Ureter (tissue), 1 donor: ENCODE data around the gene COL24A1. TPM values are rescaled to one million over a fixed set of nuclear protein-coding genes. Genes with fewer than 3 reads are reported as not detected.
A peak's percentile ranks its signal among the peaks of the same experiment; 100 is the strongest.
"Not testable (repeated sequence)": the region's sequence is repeated elsewhere in the genome, so short reads cannot be mapped to it uniquely, and the experiment has no call there.

Experiments used
- DNase-seq: peaks from one replicate; pipeline ENCODE4 v3.0.0-alpha.2; 2020; ENCODE audit warnings: low spot score
- total RNA-seq: library from RNA; stranded (reverse); gene quantifications from one replicate; pipeline ENCODE4 v1.2.4, GENCODE V29; 2023
- donor health status: DM: yes; HTN: yes; CAD: no.

COL24A1 gene
- total RNA-seq, 1 donor from 2014 or later, result 5.8 TPM

DNA sequence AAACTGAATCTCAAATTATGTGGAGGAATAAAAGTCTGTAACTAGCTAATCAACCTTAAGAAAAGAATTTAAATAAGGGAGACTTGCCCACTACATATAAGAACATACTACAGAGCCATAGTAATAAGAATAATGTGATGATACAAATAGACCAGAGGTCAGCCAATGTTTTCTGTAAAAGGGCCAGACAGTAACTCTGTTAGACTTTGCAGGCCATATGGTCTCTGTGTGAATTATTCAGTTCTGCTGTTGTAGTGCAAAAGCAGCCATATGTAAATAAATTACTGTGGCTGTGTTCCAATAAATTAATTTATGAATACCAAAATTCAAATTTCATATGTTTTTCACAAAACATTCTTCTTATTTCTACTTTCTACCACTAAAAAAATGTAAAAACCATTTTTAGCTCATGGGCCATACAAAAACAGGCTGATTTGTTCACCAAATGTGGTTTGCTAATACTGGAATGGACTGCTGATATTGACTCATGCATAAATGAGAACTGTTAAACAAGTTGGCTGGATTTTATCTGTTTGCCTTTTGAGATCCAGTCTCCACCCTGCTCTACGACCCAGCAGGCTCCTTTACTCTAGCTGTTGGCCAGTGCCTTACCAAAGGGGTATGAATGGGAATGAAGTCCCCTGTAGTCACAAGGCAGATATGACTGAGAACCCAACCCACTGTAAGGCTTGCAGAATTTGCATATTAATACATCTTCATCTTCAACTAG is 350.2 kb downstream of the COL24A1 start:
- DNase-seq, result no peak

DNA sequence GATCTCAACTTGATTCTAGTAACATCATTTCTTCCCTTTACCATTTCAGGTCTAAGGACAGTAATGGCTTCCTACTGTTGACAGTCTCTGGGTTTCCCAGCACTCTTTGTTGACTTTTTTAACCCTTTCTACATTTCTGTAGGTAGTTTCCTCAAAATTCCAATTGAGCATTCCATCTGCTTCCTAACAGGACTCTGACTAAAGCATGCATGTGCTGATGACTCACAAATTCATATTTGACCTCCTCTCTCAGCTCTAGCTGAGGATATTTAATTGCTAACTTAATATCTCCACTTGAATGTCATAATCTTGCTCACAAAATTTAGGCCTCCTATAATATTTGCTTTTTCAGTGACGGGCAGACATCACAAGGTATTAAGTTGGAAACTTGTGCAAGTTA is 355.1 kb downstream of the COL24A1 start:
- no peak for DNase-seq

DNA sequence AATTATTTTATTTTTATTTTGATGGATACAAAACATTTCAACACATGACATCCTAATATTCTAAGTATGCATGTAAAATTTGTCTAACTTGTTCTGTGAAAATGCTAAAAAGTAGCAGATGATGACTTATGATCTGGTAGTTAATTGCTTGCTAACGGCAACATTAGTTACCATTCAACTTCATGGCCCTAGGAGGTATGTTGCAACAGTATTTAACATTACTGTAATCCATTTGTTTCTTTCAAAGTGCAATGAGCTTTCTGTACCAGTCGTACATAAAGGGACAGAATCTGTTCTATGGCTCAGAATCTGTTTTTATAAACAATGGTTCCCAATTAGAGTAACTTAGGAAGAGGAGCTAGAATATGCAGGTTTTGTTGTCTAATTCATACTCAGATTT is 356.8 kb downstream of the COL24A1 start:
- DNase-seq, result no peak

DNA sequence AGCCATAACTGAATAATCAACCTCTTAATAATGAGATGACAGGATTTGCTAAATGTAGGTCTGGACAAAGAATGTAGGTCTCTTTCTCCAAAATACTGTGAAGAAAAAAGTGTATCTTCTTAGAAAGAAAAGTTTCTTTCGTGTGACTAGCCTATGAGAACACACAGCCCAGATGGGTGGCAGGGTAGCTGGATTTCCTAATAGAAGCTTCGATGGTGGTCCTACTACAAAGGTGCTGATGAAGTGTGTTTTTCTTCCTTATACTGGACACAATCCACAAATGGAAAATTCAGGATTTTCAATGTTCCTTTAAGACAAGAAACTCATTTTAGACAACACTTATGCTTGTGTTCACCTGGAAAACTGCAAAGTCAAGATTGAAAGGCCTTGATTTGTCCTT is 358.2 kb downstream of the COL24A1 start:
- no peak for DNase-seq

DNA sequence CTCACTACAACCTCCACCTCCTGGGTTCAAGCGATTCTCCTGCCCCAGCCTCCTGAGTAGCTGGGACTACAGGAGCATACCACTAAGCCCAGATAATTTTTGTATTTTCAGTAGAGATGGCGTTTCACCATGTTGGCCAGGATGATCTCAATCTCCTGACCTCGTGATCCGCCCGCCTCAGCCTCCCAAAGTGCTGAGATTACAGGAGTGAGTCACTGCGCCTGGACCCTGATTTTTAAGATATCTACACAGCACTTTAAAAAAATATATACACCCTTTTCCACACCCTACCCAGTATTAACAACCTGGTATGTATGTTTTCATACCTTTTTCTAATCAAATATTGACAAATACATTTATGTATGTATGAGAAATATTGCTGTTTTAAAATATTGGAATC is 379.6 kb downstream of the COL24A1 start:
- DNase-seq, result not testable (repeated sequence)

DNA sequence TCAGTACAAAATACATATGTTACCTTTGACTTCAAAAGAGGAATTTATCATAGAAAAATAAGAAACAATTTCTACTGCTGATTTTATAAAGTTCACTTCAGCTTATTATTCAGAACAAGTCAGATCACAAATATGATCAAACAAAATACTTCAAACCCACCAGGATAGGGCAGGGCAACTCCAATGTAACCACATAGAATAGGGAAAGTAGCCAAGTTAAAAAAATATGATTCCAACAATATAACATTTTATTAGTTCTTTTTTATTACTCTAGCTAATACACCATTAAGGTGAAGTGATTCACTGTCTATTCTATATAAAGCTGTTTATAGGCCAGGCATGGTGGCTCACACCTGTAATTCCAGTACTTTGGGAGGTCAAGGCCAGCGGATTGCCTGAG is 393.8 kb downstream of the COL24A1 start:
- no peak for DNase-seq

DNA sequence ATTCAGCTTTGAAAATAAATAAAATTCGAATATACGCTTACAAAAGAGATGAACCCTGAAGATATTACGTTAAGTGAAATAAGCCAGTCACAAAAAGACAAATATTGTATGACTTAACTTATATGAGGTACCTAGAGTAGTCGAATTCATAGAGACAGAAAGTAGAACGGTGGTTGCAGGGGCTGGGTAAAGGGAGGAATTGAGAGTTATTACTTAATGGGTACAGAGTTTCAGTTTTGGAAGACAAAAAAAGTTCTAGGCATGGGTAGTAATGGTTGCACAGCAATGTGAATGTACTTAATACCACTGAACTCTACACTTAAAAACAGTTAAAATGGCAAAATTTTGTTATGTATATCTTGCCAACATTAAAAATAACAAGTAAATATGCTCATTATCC is 399.7 kb downstream of the COL24A1 start:
- DNase-seq, result no peak

DNA sequence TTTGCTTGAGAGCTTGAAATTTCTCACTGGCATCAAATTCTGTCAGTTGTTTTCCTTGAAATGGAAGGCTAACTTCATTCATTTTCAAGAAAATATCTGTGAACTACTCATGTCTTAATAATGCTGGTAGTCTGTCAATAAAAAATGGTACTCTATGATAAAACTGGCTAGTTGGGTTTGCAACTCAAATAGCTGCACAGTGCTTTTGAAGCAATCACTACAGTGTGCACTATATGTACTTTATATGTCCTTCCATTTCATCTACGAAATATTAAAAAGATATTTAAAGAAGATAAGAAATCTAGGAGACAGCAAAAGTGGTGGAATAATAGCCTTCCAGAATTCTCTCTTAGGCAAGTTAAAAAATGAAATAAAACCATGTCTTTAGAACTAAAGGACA is 408.5 kb downstream of the COL24A1 start:
- DNase-seq, result no peak

DNA sequence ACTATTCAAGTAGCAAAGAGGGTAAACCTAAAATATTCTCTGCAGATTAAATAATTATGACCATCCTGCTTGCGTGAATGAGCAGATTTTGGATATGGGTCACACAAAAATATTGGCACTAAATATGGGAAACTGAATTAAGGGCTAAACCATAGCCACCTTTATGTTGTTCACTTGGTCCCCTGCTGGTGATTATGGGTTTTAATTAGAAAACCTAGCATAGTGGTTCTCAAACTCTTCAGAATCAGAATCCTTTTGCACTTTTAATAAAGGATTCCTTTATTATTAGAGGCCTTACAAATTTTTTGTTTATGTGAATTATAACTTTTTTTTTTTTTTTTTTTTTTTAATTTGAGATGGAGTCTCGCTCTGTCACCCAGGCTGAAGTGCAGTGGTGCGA is 409.8 kb downstream of the COL24A1 start:
- DNase-seq, result no peak

DNA sequence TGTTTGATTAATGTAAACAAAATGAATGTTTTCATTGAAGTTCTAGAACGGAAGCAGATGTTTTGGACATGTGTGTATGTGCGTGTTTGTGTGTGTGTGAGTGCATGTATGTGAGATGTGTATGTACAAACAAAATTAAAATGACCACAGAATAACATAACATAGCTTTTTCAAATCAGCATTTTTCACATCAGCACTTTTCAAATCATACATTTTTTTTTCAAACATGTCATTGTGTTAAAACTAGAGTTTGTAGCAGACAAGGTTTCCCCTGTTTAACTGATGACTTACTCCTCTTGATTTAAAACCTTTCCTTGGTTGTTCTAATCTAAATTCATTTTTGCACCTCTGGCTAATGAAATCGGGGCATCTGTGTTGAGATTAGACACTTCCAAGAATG is 412.8 kb downstream of the COL24A1 start:
- no peak for DNase-seq

DNA sequence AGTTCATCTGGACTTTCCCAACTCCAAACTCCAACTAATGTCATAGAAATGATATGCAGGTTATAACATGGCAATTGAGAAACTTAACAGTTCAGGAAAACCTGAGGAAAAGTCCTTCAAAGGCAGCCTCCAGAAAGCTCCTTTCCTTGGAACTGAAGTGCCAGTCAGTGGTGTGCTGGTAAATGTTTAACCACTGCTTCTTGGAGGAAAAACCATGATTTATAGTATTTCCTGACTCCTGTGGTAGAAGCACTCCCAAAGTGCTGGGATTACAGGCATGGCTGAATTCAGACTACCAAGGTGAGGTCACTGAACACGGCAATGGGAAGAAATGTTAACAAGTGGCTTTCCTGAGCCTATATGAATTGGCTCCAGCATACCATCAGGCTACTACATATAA is 421.6 kb downstream of the COL24A1 start:
- no peak for DNase-seq

DNA sequence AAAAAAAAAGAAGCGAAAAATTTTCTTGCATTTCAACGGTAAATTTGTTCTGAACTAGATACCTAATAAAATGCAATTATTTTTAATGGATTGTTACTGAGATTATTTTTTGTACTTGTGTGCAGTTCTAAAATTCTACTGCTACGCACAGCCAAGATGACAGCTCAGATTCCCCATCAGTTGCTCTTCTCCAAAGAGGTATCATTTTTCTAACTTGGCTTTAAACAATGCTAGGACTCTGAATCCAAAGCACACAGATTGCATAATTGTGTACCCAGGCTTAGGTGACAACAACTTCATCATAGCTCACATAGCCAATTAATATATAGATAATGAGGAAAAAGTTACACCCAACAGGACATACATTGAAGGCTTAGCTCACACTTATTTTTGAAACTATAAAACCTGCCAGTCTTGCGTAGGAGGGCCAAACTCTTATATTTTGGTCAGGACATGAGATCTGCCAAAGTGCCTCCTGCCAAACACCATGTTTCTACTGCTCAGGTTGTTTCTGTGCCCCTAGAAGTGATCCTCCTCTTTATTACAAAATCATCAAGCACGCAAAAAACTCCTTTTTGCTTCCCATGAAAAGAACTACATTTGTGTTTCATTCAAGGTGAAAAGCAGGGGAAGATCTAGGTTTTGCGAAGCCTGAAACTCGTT is 437.8 kb downstream of the COL24A1 start:
- DNase-seq, result no peak

DNA sequence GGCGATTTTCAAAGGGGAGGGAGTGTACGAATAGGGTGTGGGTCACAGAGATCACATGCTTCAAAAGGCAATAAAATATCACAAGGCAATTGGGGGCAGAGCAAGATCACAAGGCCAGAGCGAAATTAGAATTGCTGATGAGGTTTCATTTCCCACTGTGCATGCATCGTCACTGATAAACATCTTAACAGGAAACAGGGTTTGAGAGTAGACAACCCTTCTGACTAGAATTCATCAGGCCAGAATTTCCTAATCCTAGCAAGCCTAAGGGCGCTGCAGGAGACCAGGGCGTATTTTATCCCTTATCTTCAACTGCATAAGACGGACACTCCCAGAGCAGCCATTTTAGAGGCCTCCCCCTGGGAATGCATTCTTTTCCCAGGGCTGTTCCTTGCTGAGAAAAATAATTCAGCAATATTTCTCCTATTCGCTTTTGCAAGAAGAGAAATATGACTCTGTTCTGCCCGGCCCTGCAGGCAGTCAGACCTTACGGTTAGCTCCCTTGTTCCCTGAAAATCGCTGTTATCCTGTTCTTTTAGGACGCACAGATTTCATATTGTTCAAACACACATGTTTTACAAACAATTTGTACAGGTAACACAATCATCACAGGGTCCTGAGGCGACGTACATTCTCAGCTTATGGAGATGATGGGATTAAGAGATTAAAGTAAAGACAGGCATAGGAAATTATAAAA is 442.0 kb downstream of the COL24A1 start:
- not testable (repeated sequence) for DNase-seq

DNA sequence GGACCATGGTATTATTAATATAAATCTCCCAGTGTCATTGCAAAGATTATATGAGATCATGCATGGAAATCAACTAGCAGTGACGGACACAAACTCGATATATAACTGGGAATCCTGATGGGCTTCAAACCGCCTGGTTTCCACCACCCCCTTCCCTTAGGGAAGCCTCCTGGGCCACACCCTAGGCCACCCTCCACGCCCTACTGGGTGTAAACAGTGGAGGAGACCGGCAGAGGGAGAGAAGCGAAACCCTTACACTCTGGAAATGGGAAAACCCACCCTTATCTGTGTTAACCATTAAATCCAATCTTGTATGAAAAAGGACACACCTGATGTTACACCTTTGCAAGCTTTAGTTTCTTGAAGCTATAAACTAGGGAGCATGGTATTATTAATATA is 447.7 kb downstream of the COL24A1 start:
- no peak for DNase-seq

DNA sequence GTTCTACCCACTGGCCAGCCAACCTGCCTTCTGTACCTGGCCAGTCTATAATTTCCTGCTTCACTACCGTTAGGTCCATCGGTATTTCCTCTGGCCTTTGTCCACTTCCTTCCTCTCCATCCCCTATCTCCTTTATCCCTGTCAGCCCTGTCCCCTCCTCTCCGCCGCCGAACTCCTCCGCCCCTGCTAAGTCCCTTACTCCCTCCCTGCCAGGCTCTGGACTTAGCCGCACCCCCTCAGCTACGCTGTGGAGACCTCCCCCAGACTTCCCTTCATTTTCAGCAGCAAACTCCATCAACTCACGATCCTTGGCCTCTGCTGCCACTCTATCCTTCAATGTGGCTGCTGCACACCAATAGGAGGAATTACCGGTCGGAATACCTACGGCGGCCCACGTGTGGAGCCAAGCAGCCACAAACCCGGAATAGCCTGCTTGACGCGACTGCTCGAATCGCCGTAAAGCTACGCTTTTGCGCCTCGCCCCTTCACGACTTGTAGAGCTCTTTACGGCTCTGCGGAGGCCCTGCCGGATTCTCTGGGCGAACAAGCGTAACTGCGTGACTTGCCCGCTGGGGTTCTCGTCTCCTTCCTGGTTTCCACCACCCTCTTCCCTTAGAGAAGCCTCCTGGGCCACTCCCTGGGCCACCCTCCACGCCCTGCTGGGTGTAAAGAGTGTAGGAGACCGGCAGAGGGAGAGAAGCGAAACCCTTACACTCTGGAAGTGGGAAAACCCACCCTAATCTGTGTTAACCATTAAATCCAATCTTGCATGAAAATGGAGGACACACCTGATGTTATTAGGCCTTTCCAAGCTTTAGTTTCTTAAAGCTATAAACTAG is 448.4 kb downstream of the COL24A1 start, which contains the start of gene ZNHIT6:
ZNHIT6 (minus strand) TSS at position 444 of the 839 bp plus-strand sequence; CDS start at position 295, 149 bp downstream.
- DNase-seq, result peak; percentile 94

DNA sequence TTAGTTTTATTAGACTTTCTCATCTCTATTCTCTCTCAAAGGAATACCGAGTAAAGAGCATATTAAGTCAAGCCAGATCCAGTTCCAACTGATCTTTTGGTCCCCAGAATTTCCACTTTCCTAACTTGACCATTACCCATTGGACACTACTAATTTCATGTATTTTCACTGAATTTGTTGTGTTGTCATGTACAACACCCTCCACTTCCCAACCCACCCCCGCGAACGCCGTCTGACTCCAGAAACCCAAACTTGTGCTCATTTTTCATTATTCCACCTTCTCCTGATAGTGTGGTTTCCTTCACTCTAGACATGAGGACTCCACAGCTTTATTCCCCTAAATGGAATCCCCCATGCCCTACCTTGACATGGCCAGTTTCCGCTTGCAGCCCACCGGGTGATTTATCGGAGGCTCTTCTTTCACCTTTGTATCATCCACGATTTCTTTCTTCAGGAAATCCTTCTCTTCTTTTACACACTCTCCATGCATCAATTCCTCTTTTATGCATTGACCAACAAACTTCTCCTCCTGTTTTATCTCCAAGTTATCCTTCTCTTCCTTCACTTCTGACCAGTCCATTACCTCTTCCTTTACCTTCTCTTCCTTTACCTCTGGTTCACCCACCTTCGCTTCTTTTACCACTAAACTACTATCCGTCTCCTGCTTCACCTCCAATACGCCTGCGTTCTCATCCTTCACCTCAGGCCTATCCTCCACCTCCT is 449.1 kb downstream of the COL24A1 start:
- DNase-seq, result no peak

DNA sequence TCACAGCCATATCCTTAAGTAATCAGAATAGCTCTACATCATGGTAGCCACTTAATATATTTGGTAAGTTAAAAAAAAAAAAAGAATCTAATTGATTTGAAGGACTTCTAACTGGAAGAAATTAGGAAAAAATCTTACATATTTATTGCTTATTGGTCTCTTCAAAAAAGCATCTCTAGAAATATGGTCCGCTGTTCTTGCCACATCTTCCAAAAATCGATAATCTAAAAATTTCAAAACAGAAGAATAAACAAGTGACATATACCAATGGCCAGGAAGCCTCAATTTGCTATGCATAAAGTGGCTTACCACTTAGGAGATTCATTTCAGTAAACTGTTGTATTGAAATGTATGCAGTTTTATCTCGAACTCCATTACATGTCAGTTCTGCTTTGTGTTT is 450.6 kb downstream of the COL24A1 start:
- DNase-seq, result no peak

DNA sequence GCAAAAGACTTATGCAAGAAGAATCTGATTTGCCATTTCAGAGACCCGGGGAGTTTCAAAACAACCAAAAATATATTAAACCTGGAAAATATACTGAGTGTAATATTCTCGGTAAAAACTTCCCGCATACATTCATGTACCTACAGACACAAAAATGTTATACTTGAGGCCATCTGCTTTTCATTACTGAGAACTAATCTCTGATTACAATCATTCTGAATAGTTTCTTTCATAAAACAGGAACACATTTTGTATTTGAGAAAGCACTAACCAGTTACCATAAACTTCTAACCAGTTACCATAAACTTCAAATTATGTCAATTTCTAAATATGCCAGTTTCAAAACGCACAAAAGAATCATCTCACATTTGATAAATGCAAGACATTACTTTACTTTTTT is 456.1 kb downstream of the COL24A1 start:
- no peak for DNase-seq

DNA sequence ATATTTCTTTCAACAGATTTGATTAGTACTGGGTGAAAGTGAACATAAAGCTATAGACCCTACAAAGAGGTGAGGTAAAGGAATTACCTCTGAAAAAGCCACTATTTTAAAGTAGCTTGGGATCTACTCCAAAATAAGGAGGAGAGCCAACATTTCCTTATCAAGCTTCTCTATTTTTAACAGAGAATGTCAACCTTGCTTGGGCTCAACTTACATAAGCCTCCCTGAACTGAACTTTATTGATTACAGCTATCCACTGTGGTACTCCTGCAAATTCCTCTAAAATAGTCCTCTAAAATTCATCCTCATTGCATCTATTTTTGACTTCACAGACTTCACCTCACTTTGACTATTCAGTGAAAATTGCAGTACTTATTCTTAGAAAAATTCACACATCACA is 458.7 kb downstream of the COL24A1 start:
- DNase-seq, result no peak

DNA sequence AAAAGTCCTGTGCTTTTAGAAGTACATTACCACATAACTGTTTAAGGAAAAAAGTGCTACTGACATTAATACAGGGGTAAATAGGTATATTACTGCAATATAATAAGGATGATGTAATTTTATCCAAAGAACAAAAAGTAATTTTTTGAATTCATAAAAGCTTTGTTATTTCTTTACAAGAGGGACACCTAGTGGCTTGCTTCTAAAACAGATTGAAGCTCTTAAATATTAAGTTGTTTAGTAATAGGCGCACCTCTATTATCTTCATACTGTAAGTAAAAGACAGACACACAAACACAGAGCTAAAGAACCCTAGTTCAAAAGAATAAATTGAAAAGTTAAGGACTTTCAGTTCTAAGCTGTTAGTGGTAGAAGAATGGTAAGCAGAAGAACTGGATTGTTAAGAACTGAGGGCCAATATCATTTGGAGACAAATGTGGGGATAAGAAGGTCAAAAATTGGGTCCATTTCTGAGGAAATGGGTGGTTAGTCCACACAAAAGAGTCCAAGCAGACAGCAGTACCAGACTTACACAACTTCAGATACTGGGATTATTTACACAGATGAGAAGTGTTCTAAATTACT is 463.8 kb downstream of the COL24A1 start:
- no peak for DNase-seq
